Skeletal muscle cell (primary cell): ENCODE results near the gene CCDC127.
"Not testable (repeated sequence)": the region's sequence is repeated elsewhere in the genome, so short reads cannot be mapped to it uniquely, and the experiment has no call there.

Experiments
- DNase-seq: peaks from one replicate; pipeline ENCODE4 v3.0.0-alpha.2; 2010; ENCODE audit warnings: low read depth
- H3K4me3 ChIP-seq: 2 replicates; pipeline ENCODE4 v1.5.1; 2011; ENCODE audit warnings: low read depth, mild to moderate bottlenecking, control low read depth, low read length, moderate library complexity

Gene CCDC127

GRCh38 chr5:217494-218456 lies at the start of gene CCDC127, which contains the start of gene SDHA:
CCDC127 (minus strand) TSS chr5:218153; CDS start chr5:216849, 1,304 bp downstream.
SDHA (plus strand) TSS chr5:218320; CDS start chr5:218356, 36 bp downstream.
- peak; percentile 59 for DNase-seq
- H3K4me3 ChIP-seq, result peak within 1 kb of the TSS; percentile 97

GRCh38 chr5:267716-268115 lies 49.8 kb upstream of the CCDC127 start:
- no peak overlapping the region for H3K4me3 ChIP-seq
- DNase-seq, result no peak

- not testable (repeated sequence) for H3K4me3 ChIP-seq
- peak; percentile 32 for DNase-seq
Observed at GRCh38 chr5:266311-267026, 48.5 kb upstream of the CCDC127 start.

- no peak overlapping the region for H3K4me3 ChIP-seq
- no peak for DNase-seq
Observed at GRCh38 chr5:264338-264737, 46.4 kb upstream of the CCDC127 start.

GRCh38 chr5:263275-263974 lies 45.5 kb upstream of the CCDC127 start:
- DNase-seq, result peak; percentile 95

GRCh38 chr5:257148-257547 lies 39.2 kb upstream of the CCDC127 start:
- no peak for DNase-seq
- H3K4me3 ChIP-seq, result no peak overlapping the region

More at GRCh38 chr5:263275-263974, 45.5 kb upstream of the CCDC127 start:
- not testable (repeated sequence) for H3K4me3 ChIP-seq

GRCh38 chr5:256347-256746 lies 38.4 kb upstream of the CCDC127 start:
- not testable (repeated sequence) for H3K4me3 ChIP-seq, DNase-seq

GRCh38 chr5:255116-255515 lies 37.2 kb upstream of the CCDC127 start:
- DNase-seq, H3K4me3 ChIP-seq: not testable (repeated sequence)

GRCh38 chr5:254322-254721 lies 36.4 kb upstream of the CCDC127 start:
- not testable (repeated sequence) for H3K4me3 ChIP-seq, DNase-seq

- H3K4me3 ChIP-seq, result no peak overlapping the region
- DNase-seq, result no peak
Observed at GRCh38 chr5:252546-252945, 34.6 kb upstream of the CCDC127 start.

GRCh38 chr5:251975-252374 lies 34.0 kb upstream of the CCDC127 start:
- DNase-seq, result not testable (repeated sequence)

GRCh38 chr5:251538-251937 lies 33.6 kb upstream of the CCDC127 start:
- DNase-seq, H3K4me3 ChIP-seq: not testable (repeated sequence)

More at GRCh38 chr5:251975-252374, 34.0 kb upstream of the CCDC127 start:
- H3K4me3 ChIP-seq, result not testable (repeated sequence)

- H3K4me3 ChIP-seq, DNase-seq: not testable (repeated sequence)
Observed at GRCh38 chr5:251016-251415, 33.1 kb upstream of the CCDC127 start.

- not testable (repeated sequence) for H3K4me3 ChIP-seq, DNase-seq
Observed at GRCh38 chr5:250396-250795, 32.4 kb upstream of the CCDC127 start.

GRCh38 chr5:245717-246116 lies 27.8 kb upstream of the CCDC127 start:
- not testable (repeated sequence) for DNase-seq, H3K4me3 ChIP-seq

- DNase-seq, H3K4me3 ChIP-seq: not testable (repeated sequence)
Observed at GRCh38 chr5:243683-244367, 25.9 kb upstream of the CCDC127 start.

- H3K4me3 ChIP-seq, DNase-seq: not testable (repeated sequence)
Observed at GRCh38 chr5:241045-241669, 23.2 kb upstream of the CCDC127 start.

GRCh38 chr5:240550-240949 lies 22.6 kb upstream of the CCDC127 start:
- not testable (repeated sequence) for DNase-seq

More at GRCh38 chr5:240550-240949, 22.6 kb upstream of the CCDC127 start:
- not testable (repeated sequence) for H3K4me3 ChIP-seq
